ENCODE data around the gene GIT1.

GRCh38 chr17:29594519-29595090, 5.2 kb upstream of the GIT1 start:
- TF ChIP-seq EZH2 (IDR thresholded peaks at IDR 0.05; ENCODE audit: borderline replicate concordance, low read depth, low read length, severe bottlenecking) (no peak), POLR2AphosphoS5 (IDR thresholded peaks at IDR 0.05; ENCODE audit: insufficient read depth, low read depth, low read length) (no peak), POLR2A (IDR thresholded peaks at IDR 0.05; ENCODE audit: low read depth, low read length) (no peak), MYC (IDR thresholded peaks at IDR 0.05; ENCODE audit: low read depth, low read length) (no peak), JUN (IDR thresholded peaks at IDR 0.05; ENCODE audit: borderline replicate concordance, insufficient read depth, insufficient read length, low read depth) (no peak), GATA2 (IDR thresholded peaks at IDR 0.05; ENCODE audit: insufficient read depth, insufficient read length, low read depth, low read length) (no peak), FOS (IDR thresholded peaks at IDR 0.05; ENCODE audit: borderline replicate concordance, insufficient read depth, low read length) (no peak)
- TF ChIP-seq, protein P1, sequence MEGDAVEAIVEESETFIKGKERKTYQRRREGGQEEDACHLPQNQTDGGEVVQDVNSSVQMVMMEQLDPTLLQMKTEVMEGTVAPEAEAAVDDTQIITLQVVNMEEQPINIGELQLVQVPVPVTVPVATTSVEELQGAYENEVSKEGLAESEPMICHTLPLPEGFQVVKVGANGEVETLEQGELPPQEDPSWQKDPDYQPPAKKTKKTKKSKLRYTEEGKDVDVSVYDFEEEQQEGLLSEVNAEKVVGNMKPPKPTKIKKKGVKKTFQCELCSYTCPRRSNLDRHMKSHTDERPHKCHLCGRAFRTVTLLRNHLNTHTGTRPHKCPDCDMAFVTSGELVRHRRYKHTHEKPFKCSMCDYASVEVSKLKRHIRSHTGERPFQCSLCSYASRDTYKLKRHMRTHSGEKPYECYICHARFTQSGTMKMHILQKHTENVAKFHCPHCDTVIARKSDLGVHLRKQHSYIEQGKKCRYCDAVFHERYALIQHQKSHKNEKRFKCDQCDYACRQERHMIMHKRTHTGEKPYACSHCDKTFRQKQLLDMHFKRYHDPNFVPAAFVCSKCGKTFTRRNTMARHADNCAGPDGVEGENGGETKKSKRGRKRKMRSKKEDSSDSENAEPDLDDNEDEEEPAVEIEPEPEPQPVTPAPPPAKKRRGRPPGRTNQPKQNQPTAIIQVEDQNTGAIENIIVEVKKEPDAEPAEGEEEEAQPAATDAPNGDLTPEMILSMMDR (IDR thresholded peaks at IDR 0.05; ENCODE audit: extremely low read depth in 1 of 2, insufficient read depth in 1 of 2, low read depth in 1 of 2, low read length in 2 of 2): no peak
- TF ChIP-seq, protein P2, sequence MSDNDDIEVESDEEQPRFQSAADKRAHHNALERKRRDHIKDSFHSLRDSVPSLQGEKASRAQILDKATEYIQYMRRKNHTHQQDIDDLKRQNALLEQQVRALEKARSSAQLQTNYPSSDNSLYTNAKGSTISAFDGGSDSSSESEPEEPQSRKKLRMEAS (IDR thresholded peaks at IDR 0.05; ENCODE audit: insufficient read depth, insufficient read length): no peak
